Activated naive CD4-positive, alpha-beta T cell treated with anti-CD3 and anti-CD28 coated beads, Interleukin-2, amount 50 U/mL, for 24 hours (primary cell): ENCODE measurements around the gene SRSF2.
"Not testable (repeated sequence)": the region's sequence is repeated elsewhere in the genome, so short reads cannot be mapped to it uniquely, and the experiment has no call there.

Experiments
- H3K27ac Mint-ChIP-seq: one replicate; pipeline ENCODE4 v1.8.0; 2021; ENCODE audit warnings: mild to moderate bottlenecking, mixed read lengths
- H3K27me3 Mint-ChIP-seq: one replicate; pipeline ENCODE4 v1.8.0; 2021; ENCODE audit warnings: mixed read lengths
- H3K36me3 Mint-ChIP-seq: one replicate; pipeline ENCODE4 v1.8.0; 2021; ENCODE audit warnings: mixed read lengths
- H3K4me1 Mint-ChIP-seq: one replicate; pipeline ENCODE4 v1.8.0; 2021; ENCODE audit warnings: mixed read lengths
- H3K4me3 Mint-ChIP-seq: one replicate; pipeline ENCODE4 v1.8.0; 2021; ENCODE audit warnings: mild to moderate bottlenecking, mixed read lengths
- H3K9me3 Mint-ChIP-seq: one replicate; pipeline ENCODE4 v1.8.0; 2021; ENCODE audit warnings: mixed read lengths

Gene SRSF2

DNA sequence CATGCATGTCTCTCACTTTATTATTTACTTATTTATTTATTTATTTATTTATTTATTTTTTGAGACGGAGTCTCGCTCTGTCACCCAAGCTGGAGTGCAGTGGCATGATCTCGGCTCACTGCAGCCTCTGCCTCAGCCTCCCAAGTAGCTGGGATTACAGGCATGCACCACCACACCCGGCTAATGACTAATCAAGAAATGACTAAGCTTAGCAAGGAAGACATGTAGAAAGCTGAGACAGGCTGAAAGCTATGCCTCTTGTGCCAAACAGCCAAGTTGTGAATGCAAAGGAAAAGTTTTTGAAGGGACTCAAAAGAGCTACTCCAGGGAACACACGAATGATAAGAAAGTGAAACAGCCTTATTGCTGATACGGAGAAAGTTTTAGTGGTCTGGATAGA, 8.7 kb upstream of the SRSF2 start:
- not testable (repeated sequence) for H3K27ac Mint-ChIP-seq, H3K4me1 Mint-ChIP-seq, H3K27me3 Mint-ChIP-seq, H3K4me3 Mint-ChIP-seq, H3K9me3 Mint-ChIP-seq
- peaks cover 14% of the 10 kb centered on the region for H3K36me3 Mint-ChIP-seq

GRCh38 chr17:76744747-76745146, 7.6 kb upstream of the SRSF2 start:
- Mint-ChIP-seq H3K27me3 (no peaks in the 10 kb centered on the region), H3K4me3 (no peak overlapping the region), H3K4me1 (peaks cover 9% of the 10 kb centered on the region), H3K9me3 (no peaks in the 10 kb centered on the region), H3K36me3 (peaks cover 12% of the 10 kb centered on the region), H3K27ac (no peak overlapping the region)

GRCh38 chr17:76742958-76743357, 5.8 kb upstream of the SRSF2 start:
- Mint-ChIP-seq H3K27me3 (no peaks in the 10 kb centered on the region), H3K4me1 (peaks cover 27% of the 10 kb centered on the region), H3K27ac (no peak overlapping the region), H3K36me3 (peaks cover 10% of the 10 kb centered on the region), H3K4me3 (no peak overlapping the region), H3K9me3 (no peaks in the 10 kb centered on the region)

GRCh38 chr17:76740329-76741118, 3.4 kb upstream of the SRSF2 start:
- Mint-ChIP-seq H3K9me3 (no peaks in the 10 kb centered on the region), H3K27ac (no peak overlapping the region), H3K36me3 (peaks cover 14% of the 10 kb centered on the region), H3K27me3 (no peaks in the 10 kb centered on the region), H3K4me1 (peaks cover 23% of the 10 kb centered on the region), H3K4me3 (no peak overlapping the region)

- H3K27me3 Mint-ChIP-seq, H3K27ac Mint-ChIP-seq, H3K9me3 Mint-ChIP-seq: not testable (repeated sequence)
- H3K36me3 Mint-ChIP-seq = peaks cover 19% of the 10 kb centered on the region
- H3K4me1 Mint-ChIP-seq = peaks cover 23% of the 10 kb centered on the region
- peak overlapping the region; percentile 19 for H3K4me3 Mint-ChIP-seq
Measured at GRCh38 chr17:76739568-76740115, 2.5 kb upstream of the SRSF2 start.

GRCh38 chr17:76738468-76738850, 1.3 kb upstream of the SRSF2 start:
- peaks cover 30% of the 10 kb centered on the region for H3K36me3 Mint-ChIP-seq
- H3K4me1 Mint-ChIP-seq = peaks cover 34% of the 10 kb centered on the region
- no peaks in the 10 kb centered on the region for H3K27me3 Mint-ChIP-seq
- peak overlapping the region; percentile 97 for H3K4me3 Mint-ChIP-seq
- H3K9me3 Mint-ChIP-seq = no peaks in the 10 kb centered on the region
- H3K27ac Mint-ChIP-seq = peak overlapping the region; percentile 98

GRCh38 chr17:76737676-76738467, 741 bp upstream of the SRSF2 start, which contains the start of gene MFSD11:
TSS of gene MFSD11 (plus strand) at chr17:76738119. CDS start at chr17:76738353, 234 bp downstream.
- peaks cover 35% of the 10 kb centered on the region for H3K36me3 Mint-ChIP-seq
- H3K4me1 Mint-ChIP-seq = peaks cover 39% of the 10 kb centered on the region
- H3K4me3 Mint-ChIP-seq = peak within 1 kb of the TSS; percentile 97

GRCh38 chr17:76736349-76737081, 616 bp downstream of the SRSF2 start:
- H3K4me1 Mint-ChIP-seq = peaks cover 50% of the 10 kb centered on the region
- H3K27me3 Mint-ChIP-seq = no peaks in the 10 kb centered on the region
- peaks cover 33% of the 10 kb centered on the region for H3K36me3 Mint-ChIP-seq
- H3K27ac Mint-ChIP-seq = peak overlapping the region; percentile 98
- no peaks in the 10 kb centered on the region for H3K9me3 Mint-ChIP-seq
- peak overlapping the region; percentile 99 for H3K4me3 Mint-ChIP-seq

More at GRCh38 chr17:76737676-76738467, 741 bp upstream of the SRSF2 start, which contains the start of gene MFSD11:
- Mint-ChIP-seq H3K9me3 (no peaks in the 10 kb centered on the region), H3K27ac (peak within 1 kb of the TSS; percentile 98), H3K27me3 (no peaks in the 10 kb centered on the region)

GRCh38 chr17:76735586-76736348, 1.4 kb downstream of the SRSF2 start:
- Mint-ChIP-seq H3K9me3 (no peaks in the 10 kb centered on the region), H3K27ac (peak overlapping the region; percentile 93), H3K4me1 (peaks cover 50% of the 10 kb centered on the region), H3K27me3 (no peaks in the 10 kb centered on the region), H3K36me3 (peaks cover 35% of the 10 kb centered on the region), H3K4me3 (peak overlapping the region; percentile 99)

- H3K36me3 Mint-ChIP-seq = peaks cover 35% of the 10 kb centered on the region
- peak overlapping the region; percentile 100 for H3K27ac Mint-ChIP-seq
- peaks cover 51% of the 10 kb centered on the region for H3K4me1 Mint-ChIP-seq
- peak overlapping the region; percentile 99 for H3K4me3 Mint-ChIP-seq
- H3K9me3 Mint-ChIP-seq = no peaks in the 10 kb centered on the region
- no peaks in the 10 kb centered on the region for H3K27me3 Mint-ChIP-seq
Measured at GRCh38 chr17:76735006-76735405, 2.1 kb downstream of the SRSF2 start.

DNA sequence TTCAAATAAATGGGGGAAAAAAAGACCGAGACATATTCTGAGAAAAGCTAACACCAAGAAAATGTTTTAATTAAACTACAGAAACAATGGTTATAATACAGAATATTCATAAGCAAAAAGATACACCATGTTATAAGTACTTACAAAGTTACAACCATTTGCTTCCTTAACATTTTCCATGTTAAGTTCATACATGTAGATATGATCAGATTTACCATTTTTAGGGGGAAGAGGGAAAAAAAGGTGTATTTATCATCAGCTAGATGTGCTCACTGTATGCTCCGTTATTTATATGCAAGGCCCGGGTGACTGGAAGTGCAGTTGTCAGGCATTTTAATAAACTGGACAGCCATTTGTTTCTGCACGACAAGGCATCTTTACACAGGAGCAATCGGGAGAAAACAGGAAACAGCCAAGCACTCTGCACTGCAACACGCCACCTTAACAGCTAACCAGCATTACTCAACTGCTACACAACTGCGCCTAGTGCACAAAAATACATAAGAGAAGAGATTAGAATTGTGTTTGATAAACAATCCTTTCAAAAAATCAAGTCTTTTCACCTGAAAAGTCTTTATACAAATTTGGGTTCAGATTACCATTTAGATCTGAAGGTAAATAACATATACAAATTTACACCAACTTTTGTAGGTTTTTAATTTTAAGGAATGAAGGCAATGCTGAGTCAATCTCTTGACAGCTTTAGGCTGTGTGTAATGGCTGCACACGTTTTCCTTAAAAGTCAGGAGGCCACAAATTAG, 2.9 kb downstream of the SRSF2 start:
- Mint-ChIP-seq H3K9me3 (no peaks in the 10 kb centered on the region), H3K27ac (peak overlapping the region; percentile 89), H3K36me3 (peaks cover 38% of the 10 kb centered on the region), H3K27me3 (no peaks in the 10 kb centered on the region), H3K4me3 (peak overlapping the region; percentile 99), H3K4me1 (peaks cover 53% of the 10 kb centered on the region)

DNA sequence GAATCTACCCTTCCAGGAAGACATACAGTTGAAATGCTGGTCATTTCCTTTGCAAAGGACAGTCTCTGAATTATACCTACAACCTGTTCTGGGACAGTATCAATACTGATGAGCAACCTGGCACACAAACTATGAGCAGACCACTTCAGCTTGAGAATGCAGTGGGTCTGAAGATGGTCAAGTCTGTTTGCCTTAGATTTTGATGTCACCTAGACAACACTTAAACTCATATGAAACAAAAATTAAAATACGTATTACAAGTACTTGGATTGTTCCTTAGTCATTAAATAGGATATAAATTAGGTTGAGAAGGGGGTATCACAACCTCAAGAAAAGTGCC, 3.5 kb downstream of the SRSF2 start:
- peaks cover 38% of the 10 kb centered on the region for H3K36me3 Mint-ChIP-seq
- peak overlapping the region; percentile 89 for H3K27ac Mint-ChIP-seq
- H3K4me1 Mint-ChIP-seq = peaks cover 50% of the 10 kb centered on the region
- no peaks in the 10 kb centered on the region for H3K27me3 Mint-ChIP-seq
- peak overlapping the region; percentile 99 for H3K4me3 Mint-ChIP-seq
- H3K9me3 Mint-ChIP-seq = no peaks in the 10 kb centered on the region

- no peaks in the 10 kb centered on the region for H3K9me3 Mint-ChIP-seq
- peaks cover 49% of the 10 kb centered on the region for H3K4me1 Mint-ChIP-seq
- peak overlapping the region; percentile 99 for H3K4me3 Mint-ChIP-seq
- peak overlapping the region; percentile 89 for H3K27ac Mint-ChIP-seq
- no peaks in the 10 kb centered on the region for H3K27me3 Mint-ChIP-seq
- peaks cover 38% of the 10 kb centered on the region for H3K36me3 Mint-ChIP-seq
Measured at GRCh38 chr17:76732734-76733617, 4.2 kb downstream of the SRSF2 start.
